Muscle layer of colon (tissue), 2 donors: Measurements from ENCODE around the gene ZNF783.

Experiments
- H3K27ac ChIP-seq: one replicate; pipeline ENCODE4 v1.7.0; 2013; ENCODE audit warnings: low read depth, mild to moderate bottlenecking, low read length, moderate library complexity
- H3K27me3 ChIP-seq, 2 donors: one replicate each; pipeline ENCODE4 v1.7.0; 2013; ENCODE audit warnings: low read length in 2 of 2, mild to moderate bottlenecking in 2 of 2; ENCODE audit not compliant: insufficient read depth in 2 of 2, control insufficient read depth in 1 of 2
- H3K36me3 ChIP-seq: one replicate; pipeline ENCODE4 v1.7.0; 2013; ENCODE audit warnings: mild to moderate bottlenecking, low read length; ENCODE audit not compliant: insufficient read depth
- H3K4me1 ChIP-seq: one replicate; pipeline ENCODE4 v1.7.0; 2013; ENCODE audit warnings: mild to moderate bottlenecking, low read length; ENCODE audit not compliant: insufficient read depth
- H3K4me3 ChIP-seq, 2 donors: one replicate each; pipeline ENCODE4 v1.7.0; 2013; ENCODE audit warnings: low read length in 2 of 2, low read depth in 1 of 2, mild to moderate bottlenecking in 1 of 2, moderate library complexity in 1 of 2
- H3K9ac ChIP-seq: one replicate; pipeline ENCODE4 v1.7.0; 2013; ENCODE audit warnings: low read length
- H3K9me3 ChIP-seq: one replicate; pipeline ENCODE4 v1.7.0; 2013; ENCODE audit warnings: mild to moderate bottlenecking, low read length
- donor health status: abdominal sarcoma.
- donor health status: Adenocarcinoma of cecum.

Gene ZNF783

GRCh38 chr7:149261829-149262617 lies at the start of gene ZNF783:
ZNF783 (plus strand) TSS chr7:149262196; CDS start chr7:149262334, 138 bp downstream.
- H3K4me3 ChIP-seq, result peak within 1 kb of the TSS; percentile 49 to 66
- no peaks in the 10 kb centered on the region for H3K4me1 ChIP-seq
- H3K36me3 ChIP-seq, result peaks cover 16% of the 10 kb centered on the region
- H3K27me3 ChIP-seq, result no peaks in the 10 kb centered on the region
- peak within 1 kb of the TSS; percentile 39 for H3K9ac ChIP-seq
- peak within 1 kb of the TSS; percentile 68 for H3K27ac ChIP-seq
- H3K9me3 ChIP-seq, result no peaks in the 10 kb centered on the region

DNA sequence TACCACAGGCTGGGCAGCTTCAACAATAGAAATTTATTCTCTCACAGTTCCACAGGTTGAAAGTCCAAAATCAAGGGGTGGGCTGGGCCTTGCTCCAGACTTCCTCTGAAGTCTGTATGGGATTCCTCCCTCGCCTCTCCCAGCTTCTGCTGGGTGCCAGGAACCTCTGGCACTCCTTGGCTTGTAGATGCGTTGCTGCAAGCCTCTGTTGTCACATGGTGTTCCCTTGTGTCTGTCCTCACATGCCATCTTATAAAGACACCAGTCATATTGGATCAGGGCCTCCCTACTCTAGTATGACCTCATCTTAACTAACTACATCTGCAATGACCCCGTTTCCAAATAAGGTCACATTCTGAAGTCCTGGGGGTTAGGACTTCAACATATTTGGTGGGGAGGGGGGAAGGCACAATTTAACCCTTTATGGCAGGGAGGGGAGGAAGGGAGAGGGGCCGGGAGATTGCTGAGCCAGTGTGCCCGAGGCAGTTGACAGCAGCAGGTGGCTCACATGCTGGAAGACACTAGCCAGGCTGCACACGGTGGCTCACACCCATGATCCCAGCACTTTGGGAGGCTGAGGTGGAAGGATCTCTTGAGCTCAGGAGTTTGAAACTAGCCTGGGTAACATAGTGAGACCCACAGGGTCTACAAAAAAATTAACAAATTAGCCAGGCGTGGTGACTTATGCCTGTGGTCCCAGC lies 47.8 kb upstream of the ZNF783 start:
- H3K27ac ChIP-seq, result no peak overlapping the region
- no peak overlapping the region for H3K9ac ChIP-seq
- no peaks in the 10 kb centered on the region for H3K4me1 ChIP-seq
- peaks cover 98% of the 10 kb centered on the region for H3K36me3 ChIP-seq
- H3K9me3 ChIP-seq, result no peaks in the 10 kb centered on the region
- H3K27me3 ChIP-seq, result no peaks in the 10 kb centered on the region
- no peak overlapping the region for H3K4me3 ChIP-seq

GRCh38 chr7:149216402-149216801 lies 45.6 kb upstream of the ZNF783 start:
- Histone ChIP-seq H3K36me3 (peaks cover 86% of the 10 kb centered on the region), H3K27ac (no peak overlapping the region), H3K9ac (no peak overlapping the region), H3K9me3 (no peaks in the 10 kb centered on the region), H3K4me3 (no peak overlapping the region), H3K4me1 (no peaks in the 10 kb centered on the region), H3K27me3 (no peaks in the 10 kb centered on the region)

- Histone ChIP-seq H3K27me3 (no peaks in the 10 kb centered on the region), H3K9ac (no peak overlapping the region), H3K4me3 (no peak overlapping the region), H3K36me3 (peaks cover 77% of the 10 kb centered on the region), H3K27ac (no peak overlapping the region), H3K9me3 (no peaks in the 10 kb centered on the region), H3K4me1 (no peaks in the 10 kb centered on the region)
These were observed 44.4 kb upstream of the ZNF783 start for GRCh38 chr7:149217570-149217969.

DNA sequence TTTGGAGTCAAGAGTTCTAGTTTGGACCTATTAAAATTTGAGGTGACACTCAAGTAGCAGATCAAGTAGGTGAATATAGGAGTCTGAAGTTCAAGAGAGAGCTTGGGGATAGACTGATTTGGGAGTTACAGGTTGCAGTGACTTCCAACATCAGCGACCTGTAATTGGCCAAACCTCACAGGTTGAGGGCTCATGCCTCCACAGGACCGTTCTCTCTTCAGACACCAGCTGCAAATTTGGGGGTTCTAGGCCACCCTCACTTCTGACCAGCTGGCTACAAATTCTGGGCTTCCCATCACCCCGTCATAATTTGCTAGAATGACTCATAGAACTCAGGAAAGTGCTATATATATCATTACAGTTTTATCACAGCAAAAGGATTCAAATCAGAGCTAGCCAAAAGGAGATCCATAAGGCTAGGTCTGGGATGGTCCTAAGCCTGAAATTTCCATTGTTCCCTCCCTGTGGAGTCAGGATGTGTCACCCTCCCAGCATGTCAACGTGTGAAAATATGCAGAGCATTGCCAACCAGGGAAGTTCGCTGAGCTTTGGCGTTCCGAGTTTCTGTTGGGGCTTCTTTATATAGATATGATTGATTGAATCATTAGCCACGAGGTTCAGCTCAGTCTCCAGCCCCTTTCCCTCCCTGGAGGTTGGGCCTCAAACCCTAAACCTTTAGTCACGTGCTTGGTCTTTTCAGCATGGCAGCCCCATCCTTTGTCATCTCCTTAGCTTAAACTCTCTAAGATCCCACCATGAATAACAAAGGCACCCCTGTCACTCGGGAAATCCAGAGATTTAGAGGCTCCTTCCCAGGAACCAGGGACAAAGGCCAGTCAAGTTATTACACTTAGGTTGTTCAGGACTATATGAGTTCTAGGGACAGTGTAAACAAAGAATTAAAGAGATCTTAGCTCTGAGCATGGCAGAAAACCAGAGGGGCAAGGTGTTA lies 43.3 kb upstream of the ZNF783 start:
- Histone ChIP-seq H3K9me3 (no peaks in the 10 kb centered on the region), H3K4me3 (no peak overlapping the region), H3K36me3 (peaks cover 69% of the 10 kb centered on the region), H3K27me3 (no peaks in the 10 kb centered on the region), H3K9ac (no peak overlapping the region), H3K4me1 (no peaks in the 10 kb centered on the region), H3K27ac (no peak overlapping the region)

- peaks cover 60% of the 10 kb centered on the region for H3K36me3 ChIP-seq
- H3K4me3 ChIP-seq, result no peak overlapping the region
- no peak overlapping the region for H3K9ac ChIP-seq
- no peaks in the 10 kb centered on the region for H3K4me1 ChIP-seq
- H3K27me3 ChIP-seq, result no peaks in the 10 kb centered on the region
- H3K27ac ChIP-seq, result no peak overlapping the region
- H3K9me3 ChIP-seq, result no peaks in the 10 kb centered on the region
These were observed 41.5 kb upstream of the ZNF783 start for GRCh38 chr7:149220534-149220933.

DNA sequence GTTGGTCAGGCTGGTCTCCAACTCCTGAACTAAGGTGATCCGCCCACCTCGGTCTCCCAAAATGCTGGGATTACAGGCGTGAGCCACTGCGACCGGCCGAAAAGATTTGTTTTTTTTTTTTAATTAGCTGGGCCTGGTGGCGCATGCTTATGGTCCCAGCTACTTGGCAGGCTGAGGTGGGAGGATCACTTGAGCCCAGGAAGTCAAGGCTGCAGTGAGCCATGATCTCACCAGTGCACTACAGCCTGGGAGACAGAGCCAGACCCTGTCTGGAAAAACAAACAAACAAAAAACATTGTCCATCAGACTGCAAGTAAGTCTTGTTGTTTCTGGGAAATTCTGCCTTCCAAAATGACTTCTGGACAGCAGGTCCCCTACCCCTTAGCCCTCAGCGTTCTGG lies 38.8 kb upstream of the ZNF783 start:
- Histone ChIP-seq H3K36me3 (peaks cover 34% of the 10 kb centered on the region), H3K27ac (no peak overlapping the region), H3K9ac (no peak overlapping the region), H3K9me3 (no peaks in the 10 kb centered on the region), H3K4me1 (no peaks in the 10 kb centered on the region), H3K4me3 (no peak overlapping the region), H3K27me3 (no peaks in the 10 kb centered on the region)

DNA sequence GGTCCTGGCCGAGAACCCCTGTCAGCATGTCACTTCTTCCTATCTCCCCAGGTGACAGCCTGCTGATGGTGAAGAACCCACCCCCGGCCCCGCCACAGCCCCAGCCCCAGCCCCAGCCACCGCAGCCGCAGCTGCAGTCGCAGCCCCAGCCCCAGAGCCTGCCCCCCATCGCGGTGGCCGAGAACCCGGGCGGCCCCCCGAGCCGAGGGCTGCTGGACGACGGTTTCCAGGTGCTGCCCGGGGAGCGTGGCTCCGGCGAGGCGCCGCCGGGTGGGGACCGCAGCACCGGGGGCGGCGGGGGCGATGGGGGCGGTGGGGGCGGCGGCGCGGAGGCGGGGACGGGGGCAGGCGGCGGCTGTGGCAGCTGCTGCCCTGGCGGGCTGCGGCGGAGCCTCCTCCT lies 38.2 kb upstream of the ZNF783 start:
- H3K27ac ChIP-seq, result no peak overlapping the region
- H3K27me3 ChIP-seq, result no peaks in the 10 kb centered on the region
- no peak overlapping the region for H3K4me3 ChIP-seq
- no peaks in the 10 kb centered on the region for H3K4me1 ChIP-seq
- H3K9ac ChIP-seq, result no peak overlapping the region
- no peaks in the 10 kb centered on the region for H3K9me3 ChIP-seq
- peaks cover 28% of the 10 kb centered on the region for H3K36me3 ChIP-seq

DNA sequence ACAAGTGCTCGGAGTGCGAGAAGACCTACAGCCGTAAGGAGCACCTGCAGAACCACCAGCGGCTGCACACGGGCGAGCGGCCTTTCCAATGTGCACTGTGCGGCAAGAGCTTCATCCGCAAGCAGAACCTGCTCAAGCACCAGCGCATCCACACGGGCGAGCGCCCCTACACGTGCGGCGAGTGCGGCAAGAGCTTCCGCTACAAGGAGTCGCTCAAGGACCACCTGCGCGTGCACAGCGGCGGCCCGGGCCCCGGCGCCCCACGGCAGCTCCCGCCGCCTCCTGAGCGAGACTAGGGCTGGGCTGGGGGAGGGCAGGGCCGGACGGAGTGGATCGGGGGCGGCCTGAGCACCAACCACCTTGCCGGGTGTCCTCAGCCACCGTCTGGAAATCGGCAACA lies 37.6 kb upstream of the ZNF783 start:
- Histone ChIP-seq H3K36me3 (peaks cover 23% of the 10 kb centered on the region), H3K27me3 (no peaks in the 10 kb centered on the region), H3K9me3 (no peaks in the 10 kb centered on the region), H3K27ac (no peak overlapping the region), H3K4me1 (no peaks in the 10 kb centered on the region), H3K9ac (no peak overlapping the region), H3K4me3 (no peak overlapping the region)

GRCh38 chr7:149225106-149225505 lies 36.9 kb upstream of the ZNF783 start:
- H3K4me3 ChIP-seq, result no peak overlapping the region
- no peaks in the 10 kb centered on the region for H3K27me3 ChIP-seq
- peaks cover 23% of the 10 kb centered on the region for H3K36me3 ChIP-seq
- H3K27ac ChIP-seq, result no peak overlapping the region
- no peaks in the 10 kb centered on the region for H3K4me1 ChIP-seq
- no peak overlapping the region for H3K9ac ChIP-seq
- no peaks in the 10 kb centered on the region for H3K9me3 ChIP-seq

GRCh38 chr7:149225656-149226055 lies 36.3 kb upstream of the ZNF783 start:
- Histone ChIP-seq H3K27ac (no peak overlapping the region), H3K4me3 (no peak overlapping the region), H3K4me1 (no peaks in the 10 kb centered on the region), H3K9me3 (no peaks in the 10 kb centered on the region), H3K9ac (no peak overlapping the region), H3K27me3 (no peaks in the 10 kb centered on the region), H3K36me3 (peaks cover 19% of the 10 kb centered on the region)
